ENCODE results near the gene DHX34.
A peak's percentile ranks its signal among the peaks of the same experiment; 100 is the strongest.
"Not testable (repeated sequence)": the region's sequence is repeated elsewhere in the genome, so short reads cannot be mapped to it uniquely, and the experiment has no call there.

Gene DHX34

GRCh38 chr19:47348819-47349795 lies at the start of gene DHX34:
Gene DHX34, plus strand, starts transcription at chr19:47349315. Its CDS starts 3,716 bp downstream, at chr19:47353031.
- peak; percentile 96 for DNase-seq (ENCODE audit: low read depth)

GRCh38 chr19:47300867-47301266 lies 48.2 kb upstream of the DHX34 start:
- not testable (repeated sequence) for DNase-seq (ENCODE audit: low read depth)

- no peak for DNase-seq (ENCODE audit: low read depth)
Measured at GRCh38 chr19:47302249-47302648, 46.9 kb upstream of the DHX34 start.

GRCh38 chr19:47303966-47304365 lies 45.1 kb upstream of the DHX34 start:
- no peak for DNase-seq (ENCODE audit: low read depth)

GRCh38 chr19:47305309-47305751 lies 43.8 kb upstream of the DHX34 start:
- DNase-seq (ENCODE audit: low read depth) = peak; percentile 10

- no peak for DNase-seq (ENCODE audit: low read depth)
Measured at GRCh38 chr19:47306303-47306702, 42.8 kb upstream of the DHX34 start.

- DNase-seq (ENCODE audit: low read depth) = no peak
Measured at GRCh38 chr19:47309038-47309437, 40.1 kb upstream of the DHX34 start.

- no peak for DNase-seq (ENCODE audit: low read depth)
Measured at GRCh38 chr19:47309608-47310007, 39.5 kb upstream of the DHX34 start, which contains the start of gene C5AR1. Gene C5AR1, plus strand, starts transcription at chr19:47309861. Its CDS starts 35 bp downstream, at chr19:47309896.

- no peak for DNase-seq (ENCODE audit: low read depth)
Measured at GRCh38 chr19:47310323-47310722, 38.8 kb upstream of the DHX34 start.

- no peak for DNase-seq (ENCODE audit: low read depth)
Measured at GRCh38 chr19:47310819-47311218, 38.3 kb upstream of the DHX34 start.

GRCh38 chr19:47312366-47313006 lies 36.6 kb upstream of the DHX34 start:
- no peak for DNase-seq (ENCODE audit: low read depth)

GRCh38 chr19:47313754-47314295 lies 35.3 kb upstream of the DHX34 start:
- no peak for DNase-seq (ENCODE audit: low read depth)

- DNase-seq (ENCODE audit: low read depth) = no peak
Measured at GRCh38 chr19:47315125-47315821, 33.8 kb upstream of the DHX34 start.

- DNase-seq (ENCODE audit: low read depth) = no peak
Measured at GRCh38 chr19:47316513-47316912, 32.6 kb upstream of the DHX34 start.

- no peak for DNase-seq (ENCODE audit: low read depth)
Measured at GRCh38 chr19:47319923-47320871, 28.9 kb upstream of the DHX34 start.

- DNase-seq (ENCODE audit: low read depth) = no peak
Measured at GRCh38 chr19:47321630-47322029, 27.5 kb upstream of the DHX34 start.

- DNase-seq (ENCODE audit: low read depth) = no peak
Measured at GRCh38 chr19:47322058-47322457, 27.1 kb upstream of the DHX34 start.

- no peak for DNase-seq (ENCODE audit: low read depth)
Measured at GRCh38 chr19:47323409-47323808, 25.7 kb upstream of the DHX34 start.

GRCh38 chr19:47323872-47324271 lies 25.2 kb upstream of the DHX34 start:
- DNase-seq (ENCODE audit: low read depth) = no peak

- DNase-seq (ENCODE audit: low read depth) = no peak
Measured at GRCh38 chr19:47324502-47324901, 24.6 kb upstream of the DHX34 start.

GRCh38 chr19:47330466-47330869 lies 18.6 kb upstream of the DHX34 start:
- DNase-seq (ENCODE audit: low read depth) = no peak

Data from T-helper 22 cell (primary cell).